Left forelimb (tissue), 1 donor: ENCODE data around the gene SALL1.

Source experiments
- DNase-seq: peaks from one replicate; pipeline ENCODE4 v3.0.0-alpha.2; 2018; ENCODE audit warnings: low spot score

The SALL1 gene

DNA sequence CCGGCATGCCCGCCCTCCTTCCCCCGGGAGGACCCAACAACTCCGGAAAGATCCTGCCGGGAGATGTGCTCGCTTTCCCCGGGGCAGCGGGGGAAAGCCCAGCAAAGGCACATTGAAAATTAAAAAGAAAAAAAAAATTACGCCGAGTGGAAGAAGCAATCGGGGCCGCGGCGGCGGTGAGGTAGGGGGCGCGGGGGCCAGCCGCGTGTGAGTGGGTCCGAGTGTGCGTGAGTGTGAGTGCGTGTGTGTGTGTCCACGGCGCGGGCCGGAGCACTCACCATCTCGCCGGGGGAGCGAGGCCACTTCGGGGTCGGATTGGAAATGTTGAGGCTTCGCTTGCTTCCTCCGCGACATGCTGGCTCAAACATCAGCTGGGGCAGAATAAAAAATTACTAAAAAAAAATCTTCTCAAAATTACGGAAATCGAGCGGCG, at the start of gene SALL1:
Gene SALL1, minus strand, starts transcription at position 383 of the 433 bp plus-strand sequence. Its CDS starts 29 bp downstream, at position 354.
- no peak for DNase-seq

GRCh38 chr16:51200793-51201192, 49.7 kb upstream of the SALL1 start:
- DNase-seq, result no peak

DNA sequence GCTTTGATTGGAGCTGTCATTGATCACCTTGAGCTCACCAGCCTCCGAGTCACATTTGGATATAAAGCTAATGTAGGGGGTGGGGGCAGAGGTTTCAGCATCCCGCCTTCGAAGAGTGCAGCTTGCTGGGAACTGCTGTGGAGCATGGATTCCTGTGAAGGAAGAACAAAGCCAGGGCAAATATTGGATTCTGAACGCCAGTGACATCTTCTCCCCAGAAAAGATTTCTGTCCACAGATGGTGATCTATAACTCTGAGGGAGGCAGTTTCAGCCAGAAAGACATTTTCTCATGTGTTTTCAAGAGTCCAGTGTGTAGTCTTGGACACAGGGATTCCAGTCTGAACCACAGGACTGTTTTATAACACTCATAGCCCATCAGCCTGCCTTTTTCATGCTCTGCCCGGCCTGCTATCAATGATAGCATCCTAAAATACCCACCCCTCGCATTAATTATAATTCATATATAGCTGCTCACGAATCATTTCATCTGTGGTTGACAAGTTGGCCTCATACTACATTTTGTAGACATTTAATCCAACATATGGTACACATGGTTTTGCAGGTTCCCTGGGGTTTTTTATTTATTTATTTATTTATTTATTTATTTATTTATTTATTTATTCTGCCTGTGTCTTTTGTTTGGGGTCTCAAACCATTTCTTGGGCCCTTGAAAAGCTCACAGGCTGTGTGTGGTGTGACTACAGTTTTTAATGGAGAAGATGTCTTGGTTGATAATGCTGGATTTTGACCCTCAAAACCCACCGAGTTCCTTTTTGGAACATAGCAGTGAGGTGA, 47.1 kb upstream of the SALL1 start:
- DNase-seq, result no peak

DNA sequence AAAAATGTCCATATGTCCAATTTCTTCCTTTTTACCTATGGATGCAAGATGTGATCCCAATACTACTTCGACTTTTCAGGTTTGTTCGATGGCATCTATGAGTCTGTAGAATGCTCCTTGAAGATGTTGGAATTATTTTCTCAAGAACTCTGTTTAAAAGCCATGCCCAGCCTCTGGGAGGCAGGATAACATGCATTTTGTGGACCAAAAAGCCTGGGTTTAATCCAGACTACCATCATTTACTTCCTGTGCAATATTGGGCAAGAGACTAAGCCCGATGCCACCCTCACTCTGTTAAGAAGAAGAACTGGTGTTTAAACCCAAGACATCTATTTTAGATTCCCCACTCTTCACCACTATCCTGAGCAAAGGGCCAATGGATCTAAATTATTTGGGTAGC, 42.8 kb upstream of the SALL1 start:
- DNase-seq, result no peak

DNA sequence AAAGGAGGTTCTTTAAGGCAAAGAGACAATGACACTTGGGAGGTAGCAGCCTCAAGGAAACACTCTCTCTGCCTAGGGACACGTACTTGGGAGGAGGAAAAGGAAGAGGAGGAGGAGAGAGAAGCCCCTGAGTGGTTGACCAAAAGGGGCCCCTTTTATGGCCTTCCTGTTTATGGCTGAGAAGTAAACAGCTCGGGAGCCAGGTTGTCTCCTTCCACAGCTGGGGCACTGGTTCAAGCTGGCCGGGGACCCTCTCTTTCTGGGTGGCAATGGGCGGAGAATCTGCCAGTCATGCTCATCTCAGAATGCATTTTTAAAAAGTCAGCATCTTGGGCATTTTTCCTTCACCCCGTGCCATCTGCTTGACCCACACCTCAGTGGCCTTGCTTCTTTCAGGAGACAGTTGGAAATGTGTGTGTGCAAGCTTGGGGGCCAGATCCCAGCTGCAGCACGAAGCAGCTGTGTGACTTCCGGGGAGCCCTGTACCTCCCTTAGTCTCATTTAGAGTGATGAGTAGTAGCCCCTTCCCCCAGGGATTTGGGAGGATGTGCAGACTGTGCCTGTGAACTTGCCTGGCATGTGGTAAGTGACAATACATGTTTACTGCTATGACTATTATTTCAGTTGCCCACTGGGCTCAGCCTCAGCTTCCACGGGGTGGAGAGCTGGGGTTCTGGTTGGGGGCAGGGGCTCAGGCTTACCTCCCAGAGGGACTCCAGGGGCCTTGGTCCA, 33.8 kb upstream of the SALL1 start:
- no peak for DNase-seq

DNA sequence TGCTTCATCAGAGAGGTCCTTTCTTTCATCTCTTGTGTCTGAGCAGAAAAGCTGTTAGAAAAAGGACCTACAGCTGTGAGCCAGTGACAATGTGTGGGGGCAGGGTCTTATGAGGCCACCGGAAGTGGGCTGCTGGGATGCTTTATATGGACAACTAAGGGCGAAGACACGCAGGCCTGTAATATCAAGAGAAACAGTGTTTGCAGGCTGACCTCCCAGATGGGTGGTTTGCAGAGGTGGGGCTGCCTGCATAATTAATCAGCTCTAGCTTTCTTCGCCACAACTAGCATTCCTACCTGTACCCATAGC, 30.4 kb upstream of the SALL1 start:
- DNase-seq, result no peak

- DNase-seq, result no peak
These were observed 29.8 kb upstream of the SALL1 start for GRCh38 chr16:51180719-51181502.

GRCh38 chr16:51175081-51175480, 24.0 kb upstream of the SALL1 start:
- no peak for DNase-seq

- DNase-seq, result no peak
These were observed 21.3 kb upstream of the SALL1 start for GRCh38 chr16:51172368-51172767.

DNA sequence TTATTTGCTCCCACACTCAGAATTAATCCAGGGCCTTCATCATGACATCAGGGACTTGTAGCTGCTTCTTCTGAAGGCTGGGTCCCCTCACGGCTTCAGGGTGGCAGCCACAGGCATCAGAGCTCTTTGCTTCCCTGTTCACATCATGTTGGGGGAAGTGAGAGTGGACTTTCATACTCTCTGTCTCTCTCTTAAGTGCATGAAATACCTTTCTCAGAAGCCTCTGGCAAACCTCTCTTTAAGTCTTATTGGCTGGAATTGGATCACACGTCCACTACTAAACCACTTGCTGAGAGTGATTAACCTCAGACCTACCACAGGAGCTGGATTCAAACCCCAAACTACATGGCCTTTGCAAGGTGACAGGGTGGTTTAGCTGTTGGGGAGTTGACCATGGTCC, 17.7 kb upstream of the SALL1 start:
- no peak for DNase-seq

GRCh38 chr16:51167170-51167895, 16.3 kb upstream of the SALL1 start:
- DNase-seq, result no peak

- no peak for DNase-seq
These were observed 15.5 kb upstream of the SALL1 start for GRCh38 chr16:51166541-51166940.

GRCh38 chr16:51166091-51166490, 15.0 kb upstream of the SALL1 start:
- no peak for DNase-seq

- DNase-seq, result no peak
These were observed 14.0 kb upstream of the SALL1 start for GRCh38 chr16:51165043-51165442.

DNA sequence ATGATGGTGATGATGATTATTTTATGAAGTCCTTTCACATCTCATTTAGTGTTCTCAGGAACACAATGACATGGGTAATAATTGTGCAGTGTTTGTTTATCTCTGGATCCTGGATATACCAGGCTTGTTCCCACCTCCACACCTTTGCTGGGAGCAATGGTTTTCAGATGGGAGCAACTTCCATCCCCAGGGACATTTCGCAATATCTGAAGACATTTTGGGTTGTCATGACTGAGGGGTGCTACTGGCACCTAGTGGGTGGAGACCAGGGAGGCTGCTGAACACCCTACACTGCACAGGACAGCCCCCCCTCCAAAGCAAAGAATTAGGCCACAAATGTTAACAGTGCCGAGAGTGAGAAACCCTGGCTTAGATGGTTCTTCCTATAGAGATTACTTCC, 13.5 kb upstream of the SALL1 start:
- DNase-seq, result no peak

DNA sequence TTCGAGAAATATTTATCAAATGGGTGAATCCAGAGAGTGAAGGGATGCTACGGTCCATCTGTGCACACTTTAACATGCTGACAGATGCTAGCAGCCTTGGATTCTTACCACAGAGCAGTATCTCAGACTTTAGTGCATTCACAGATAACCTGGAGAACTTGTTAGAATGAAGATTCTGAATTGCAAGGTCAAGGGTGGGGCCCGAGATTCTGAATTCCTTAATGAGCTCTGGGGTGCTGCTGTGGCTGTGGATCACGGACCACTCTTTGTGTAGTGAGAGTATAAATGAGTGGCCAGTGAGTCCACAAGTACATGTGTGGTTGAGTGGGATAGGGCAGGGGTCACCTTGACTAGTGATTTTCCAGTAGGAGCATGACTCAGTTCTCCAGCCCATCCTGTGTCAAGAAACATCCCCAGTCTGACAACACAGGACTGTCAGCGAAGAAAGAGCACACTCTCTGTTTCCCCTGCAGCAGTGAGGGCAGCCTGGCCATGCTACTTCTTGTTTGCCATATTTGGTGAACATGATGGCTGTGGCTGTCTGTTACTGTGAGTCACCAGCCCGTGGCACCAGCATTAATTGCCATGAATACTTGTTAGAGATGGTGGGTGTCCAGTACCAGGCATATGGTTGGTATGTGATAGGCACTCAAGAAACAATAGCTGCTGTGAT, 13.0 kb upstream of the SALL1 start:
- no peak for DNase-seq

DNA sequence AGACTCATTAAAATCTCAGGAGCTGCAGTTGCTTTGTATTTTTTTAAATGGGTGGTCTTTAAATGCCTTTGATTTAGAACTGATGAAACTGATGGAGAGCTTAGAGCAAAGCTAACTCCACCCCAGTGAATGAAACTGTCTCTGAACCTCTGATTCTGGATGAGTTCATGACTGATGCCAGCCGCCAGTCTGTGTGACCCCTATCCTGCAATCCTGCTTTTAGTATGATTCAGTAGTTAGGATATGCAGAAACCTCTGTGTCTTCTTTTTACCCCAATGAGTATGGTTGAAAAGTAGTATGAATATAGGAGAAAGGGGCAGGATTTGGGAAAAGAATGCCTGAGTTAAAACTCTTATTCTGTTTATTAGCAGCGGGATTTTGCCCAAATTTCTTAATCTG, 12.3 kb upstream of the SALL1 start:
- DNase-seq, result no peak

- DNase-seq, result no peak
These were observed 10.5 kb upstream of the SALL1 start for GRCh38 chr16:51161440-51162195.

- DNase-seq, result no peak
These were observed 8.8 kb upstream of the SALL1 start for GRCh38 chr16:51159865-51160264.

DNA sequence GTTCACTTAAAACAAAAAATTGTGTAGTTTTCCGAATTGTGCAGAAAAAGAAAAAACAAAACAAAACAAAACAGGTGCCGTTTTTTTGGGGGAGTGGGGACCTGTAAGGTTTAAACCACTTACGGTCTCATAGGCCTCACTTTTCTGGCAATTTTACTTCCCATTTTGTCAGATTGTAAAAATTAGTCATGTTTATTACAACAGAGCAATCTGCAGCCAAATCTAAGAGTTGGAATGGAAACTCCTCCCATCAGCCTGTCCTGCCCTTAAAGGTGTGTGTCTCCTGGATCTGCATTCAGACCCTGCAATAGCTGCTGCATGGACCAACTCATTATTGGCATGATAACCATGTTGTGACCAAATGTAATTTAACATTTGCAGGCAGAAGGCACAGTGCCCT, 8.2 kb upstream of the SALL1 start:
- DNase-seq, result no peak

GRCh38 chr16:51157698-51158097, 6.6 kb upstream of the SALL1 start:
- DNase-seq, result no peak
